HUES64 (cell line): ENCODE measurements around the gene TMCO1.
"Not testable (repeated sequence)": the region's sequence is repeated elsewhere in the genome, so short reads cannot be mapped to it uniquely, and the experiment has no call there.

ENCODE experiments used
- H3K27ac ChIP-seq: 2 replicates; pipeline ENCODE4 v1.7.0; 2013; ENCODE audit warnings: low read depth, low read length, inconsistent platforms
- H3K27me3 ChIP-seq: 2 replicates; pipeline ENCODE4 v1.6.1; 2013; ENCODE audit warnings: mild to moderate bottlenecking, low read length; ENCODE audit not compliant: insufficient read depth
- H3K36me3 ChIP-seq: 2 replicates; pipeline ENCODE4 v1.6.1; 2013; ENCODE audit warnings: mild to moderate bottlenecking, low read length; ENCODE audit not compliant: insufficient read depth
- H3K4me1 ChIP-seq: 2 replicates; pipeline ENCODE4 v1.6.1; 2013; ENCODE audit warnings: mild to moderate bottlenecking, low read length, moderate library complexity; ENCODE audit not compliant: insufficient read depth
- H3K4me3 ChIP-seq: 2 replicates; pipeline ENCODE4 v1.5.1; 2013; ENCODE audit warnings: mild to moderate bottlenecking, low read length, moderate library complexity
- H3K9ac ChIP-seq: 2 replicates; pipeline ENCODE4 v1.6.1; 2013; ENCODE audit warnings: mild to moderate bottlenecking, low read depth, low read length
- H3K9me3 ChIP-seq: 2 replicates; pipeline ENCODE4 v1.6.1; 2013; ENCODE audit warnings: low read depth, low read length; ENCODE audit not compliant: insufficient read depth
- WGBS: fragments of 150-250, 120-280 bp; methylation state at CpG from one replicate; pipeline ENCODE4 v1.1.7; 2013; ENCODE audit warnings: missing lambda C conversion rate; 5-methylcytosine and 5-hydroxymethylcytosine counted together

The TMCO1 gene

DNA sequence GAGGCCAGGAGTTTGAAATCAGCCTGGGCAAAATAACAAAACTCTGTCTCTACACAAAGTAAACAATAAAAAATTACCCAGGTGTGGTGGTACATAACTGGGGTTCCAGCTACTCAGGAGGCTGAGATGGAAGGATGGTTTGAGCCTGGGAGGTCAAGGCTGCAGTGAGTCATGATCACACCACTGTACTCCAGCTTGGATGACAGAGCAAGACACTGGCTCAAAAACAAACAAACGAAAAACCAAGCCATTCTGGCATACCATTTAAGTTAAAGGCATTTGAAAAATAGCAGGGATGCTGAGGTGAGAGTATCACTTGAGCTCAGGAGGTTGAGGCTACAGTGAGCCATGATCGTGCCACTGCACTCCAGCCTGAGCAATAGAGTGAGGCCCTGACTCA lies 65.0 kb downstream of the TMCO1 start:
- Histone ChIP-seq H3K27ac (no peak overlapping the region), H3K9me3 (no peaks in the 10 kb centered on the region), H3K27me3 (no peaks in the 10 kb centered on the region; the same call in 1 of the 2 replicates), H3K9ac (no peak overlapping the region), H3K4me3 (no peak overlapping the region), H3K36me3 (no peaks in the 10 kb centered on the region), H3K4me1 (no peaks in the 10 kb centered on the region)
- 87% methylated on average over 2 of the region's 2 CpGs for WGBS

DNA sequence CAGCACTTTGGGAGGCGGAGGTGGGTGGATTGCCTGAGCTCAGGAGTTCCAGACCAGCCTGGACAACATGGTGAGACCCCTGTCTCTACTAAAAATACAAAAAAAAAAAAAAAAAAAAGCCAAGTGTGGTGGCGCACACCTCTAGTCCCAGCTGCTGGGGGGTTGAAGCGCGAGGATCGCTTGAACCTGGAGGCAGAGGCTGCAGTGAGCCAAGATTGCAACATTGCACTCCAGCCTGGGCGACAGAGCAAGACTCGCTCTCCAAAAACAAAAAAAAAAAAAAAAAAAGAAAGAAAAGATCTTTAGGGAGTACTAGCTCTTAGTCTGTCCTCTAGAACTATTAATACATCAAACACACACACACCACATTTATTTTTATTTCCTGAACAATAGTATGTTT lies 66.7 kb downstream of the TMCO1 start:
- not testable (repeated sequence) for H3K9me3 ChIP-seq

DNA sequence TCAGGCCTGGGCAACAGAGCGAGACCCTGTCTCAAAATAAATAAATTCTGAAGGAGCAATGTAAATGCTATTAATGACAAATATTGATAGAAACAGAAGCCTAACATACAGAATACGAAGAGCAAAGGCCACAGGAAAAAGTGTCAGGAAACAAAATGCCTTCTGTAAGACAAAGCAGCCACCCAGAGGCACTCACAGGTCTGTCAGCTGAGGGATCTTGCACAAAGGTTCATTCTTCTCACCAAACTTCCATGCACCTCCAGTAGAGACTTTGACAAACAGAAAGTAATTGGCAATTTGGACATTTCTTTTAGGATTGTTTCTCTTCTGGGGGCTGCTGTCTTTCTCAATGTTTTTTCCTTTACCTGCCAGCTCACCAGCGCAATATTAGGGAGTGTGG lies 69.1 kb downstream of the TMCO1 start:
- Histone ChIP-seq H3K9ac (no peak overlapping the region), H3K9me3 (no peaks in the 10 kb centered on the region), H3K27me3 (no peaks in the 10 kb centered on the region), H3K4me1 (peaks cover 9% of the 10 kb centered on the region), H3K36me3 (peaks cover 5% of the 10 kb centered on the region), H3K27ac (no peak overlapping the region), H3K4me3 (no peak overlapping the region)
- 100% methylated on average over 2 of the region's 3 CpGs for WGBS

More for the DNA sequence above, 66.7 kb downstream of the TMCO1 start:
- not testable (repeated sequence) for H3K9ac ChIP-seq, H3K27me3 ChIP-seq, H3K36me3 ChIP-seq, H3K27ac ChIP-seq, H3K4me3 ChIP-seq, H3K4me1 ChIP-seq
- WGBS: 74% methylated on average over 5 of the region's 7 CpGs

DNA sequence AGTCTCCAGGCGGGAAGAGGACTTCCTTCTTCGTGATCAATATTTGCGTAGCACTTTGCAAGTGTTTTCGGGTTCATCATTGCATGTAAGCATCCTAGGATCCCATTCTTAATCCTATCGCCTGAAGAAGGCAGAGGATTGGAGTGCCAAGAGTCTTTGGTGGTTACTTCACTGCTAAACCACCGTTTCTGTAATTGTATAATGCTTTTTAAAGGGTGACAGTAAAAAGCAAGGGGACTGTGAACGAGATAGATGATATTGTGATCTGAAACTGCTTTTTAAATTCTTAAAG lies 70.0 kb downstream of the TMCO1 start:
- H3K36me3 ChIP-seq: peaks cover 7% of the 10 kb centered on the region
- H3K4me1 ChIP-seq: peaks cover 9% of the 10 kb centered on the region
- no peaks in the 10 kb centered on the region for H3K27me3 ChIP-seq
- 4% methylated on average over 7 of the region's 7 CpGs for WGBS
- H3K27ac ChIP-seq: peak overlapping the region; percentile 87
- peak overlapping the region; percentile 85 for H3K4me3 ChIP-seq
- H3K9ac ChIP-seq: peak overlapping the region; percentile 88; the same call in 1 of the 2 replicates
- no peaks in the 10 kb centered on the region; the same call in 1 of the 2 replicates for H3K9me3 ChIP-seq

DNA sequence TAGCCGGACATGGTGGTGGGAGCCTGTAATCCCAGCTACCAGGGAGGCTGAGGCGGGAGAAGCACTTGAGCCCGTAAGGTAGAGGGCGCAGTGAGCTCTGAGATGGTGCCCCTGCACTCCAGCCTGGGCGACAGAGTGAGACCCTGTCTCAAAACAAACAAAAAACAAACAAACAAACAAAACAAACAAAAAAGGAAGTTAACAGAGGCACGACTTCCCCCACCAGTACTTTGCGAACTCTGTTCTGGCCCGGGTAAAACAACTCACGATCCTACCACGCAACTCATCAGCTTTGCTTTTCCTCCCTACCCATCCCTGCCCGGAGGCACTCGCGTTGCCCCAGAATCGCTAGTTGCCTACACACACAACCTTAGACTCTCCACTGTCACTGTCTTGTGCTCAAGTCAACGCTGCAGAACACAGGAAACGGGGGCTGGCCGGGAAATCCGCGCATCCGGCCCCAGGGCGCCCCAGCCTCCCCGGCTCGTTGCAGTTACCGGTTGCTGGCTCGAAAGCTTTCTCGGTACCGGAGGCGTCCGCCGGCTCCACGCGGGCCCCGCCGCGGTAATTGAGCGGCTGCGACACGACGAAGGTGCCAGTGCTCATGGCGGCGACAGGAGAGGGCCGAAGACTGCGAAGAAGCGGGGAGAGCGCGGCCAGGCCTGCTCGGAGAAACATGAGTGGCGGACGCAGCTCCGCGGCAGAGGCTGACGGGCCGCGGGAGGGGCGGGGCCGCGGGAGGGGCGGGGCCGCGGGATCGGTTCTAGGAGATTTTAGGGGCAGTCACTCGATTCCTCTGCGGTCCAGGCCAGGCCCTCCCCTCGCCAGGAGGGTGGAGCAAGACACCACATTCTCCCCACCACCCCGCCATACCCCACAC lies 70.5 kb downstream of the TMCO1 start, which contains the start of gene ALDH9A1:
Gene ALDH9A1, minus strand, starts transcription at position 682 of the 880 bp plus-strand sequence. Its CDS starts 4 bp downstream, at position 678.
- peak within 1 kb of the TSS; percentile 87 for H3K27ac ChIP-seq
- no peaks in the 10 kb centered on the region; the same call in 1 of the 2 replicates for H3K9me3 ChIP-seq
- 1% methylated on average over 65 of the region's 65 CpGs for WGBS
- peak within 1 kb of the TSS; percentile 92 for H3K9ac ChIP-seq
- H3K27me3 ChIP-seq: no peaks in the 10 kb centered on the region
- peak within 1 kb of the TSS; percentile 85 for H3K4me3 ChIP-seq
- H3K36me3 ChIP-seq: peaks cover 7% of the 10 kb centered on the region
- peaks cover 9% of the 10 kb centered on the region for H3K4me1 ChIP-seq

DNA sequence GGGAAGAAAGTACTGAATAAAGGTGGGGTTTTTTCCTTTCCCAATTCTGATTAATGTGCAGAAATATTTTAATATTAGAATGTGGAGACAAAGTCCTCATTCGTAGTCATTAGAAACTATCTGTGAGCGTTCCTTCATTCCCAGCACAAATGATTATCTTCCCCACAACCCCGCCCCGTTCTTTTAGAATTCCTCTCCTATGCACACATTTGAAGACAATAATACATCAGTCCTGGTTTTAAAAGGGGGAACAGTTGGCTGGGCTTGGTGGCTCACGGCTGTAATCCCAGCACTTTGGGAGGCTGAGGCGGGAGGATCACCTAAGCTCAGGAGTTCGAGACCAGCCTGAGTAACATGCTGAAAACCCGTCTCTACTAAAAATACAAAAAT lies 71.2 kb downstream of the TMCO1 start:
- H3K9ac ChIP-seq: peak overlapping the region; percentile 92
- H3K36me3 ChIP-seq: peaks cover 7% of the 10 kb centered on the region
- H3K27ac ChIP-seq: peak overlapping the region; percentile 7; the same call in 1 of the 2 replicates
- H3K9me3 ChIP-seq: no peaks in the 10 kb centered on the region; the same call in 1 of the 2 replicates
- H3K27me3 ChIP-seq: no peaks in the 10 kb centered on the region
- 56% methylated on average over 8 of the region's 8 CpGs for WGBS
- peaks cover 9% of the 10 kb centered on the region for H3K4me1 ChIP-seq
- peak overlapping the region; percentile 85 for H3K4me3 ChIP-seq

DNA sequence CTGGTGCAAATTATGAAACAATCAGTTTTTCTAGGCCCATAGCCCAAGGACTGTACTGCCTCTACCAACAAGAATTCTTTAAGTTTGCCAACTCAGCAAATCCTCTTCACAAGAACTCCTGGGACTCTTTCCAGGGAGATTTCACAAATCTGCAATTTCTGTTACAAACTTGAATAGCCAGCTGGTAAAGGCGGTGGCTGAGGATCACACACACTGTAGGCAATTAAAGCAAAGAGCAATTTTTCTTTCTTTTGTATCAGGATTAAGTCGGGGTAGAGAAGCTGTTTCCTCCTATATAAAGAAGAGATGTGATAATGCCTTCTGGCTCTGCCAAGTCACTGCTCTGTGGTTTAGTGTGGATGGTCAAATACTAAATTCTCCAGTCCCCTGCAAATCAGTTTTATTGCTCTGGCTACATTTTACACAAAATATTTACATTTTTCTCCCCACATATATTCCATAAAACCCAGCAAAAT lies 72.0 kb downstream of the TMCO1 start:
- peaks cover 7% of the 10 kb centered on the region for H3K36me3 ChIP-seq
- H3K27me3 ChIP-seq: no peaks in the 10 kb centered on the region
- H3K27ac ChIP-seq: no peak overlapping the region
- H3K9ac ChIP-seq: no peak overlapping the region
- H3K9me3 ChIP-seq: no peaks in the 10 kb centered on the region; the same call in 1 of the 2 replicates
- peak overlapping the region; percentile 85; the same call in 1 of the 2 replicates for H3K4me3 ChIP-seq
- peaks cover 9% of the 10 kb centered on the region for H3K4me1 ChIP-seq
- WGBS: 83% methylated on average over 1 of the region's 2 CpGs

DNA sequence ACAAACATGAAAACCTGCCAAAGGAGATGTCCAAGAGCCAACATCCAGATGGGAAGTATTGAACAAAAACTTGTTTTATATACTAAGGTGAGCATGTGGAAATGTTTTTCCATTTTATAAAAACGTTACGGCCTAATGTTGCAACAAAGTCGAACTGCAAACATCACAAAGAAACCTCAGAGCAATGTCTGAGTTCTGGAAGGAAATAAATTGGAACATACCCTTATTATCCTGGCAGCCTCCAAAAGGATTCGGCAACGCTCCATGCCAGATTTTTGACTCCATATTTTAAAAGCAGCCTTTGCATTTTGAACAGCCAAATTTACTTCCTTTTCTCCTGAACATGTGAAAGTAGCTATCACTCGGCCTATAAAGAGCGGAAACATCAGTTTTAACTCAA lies 73.6 kb downstream of the TMCO1 start:
- 98% methylated on average over 7 of the region's 7 CpGs for WGBS
- no peak overlapping the region for H3K4me3 ChIP-seq
- peaks cover 17% of the 10 kb centered on the region for H3K36me3 ChIP-seq
- peaks cover 9% of the 10 kb centered on the region for H3K4me1 ChIP-seq
- H3K27me3 ChIP-seq: no peaks in the 10 kb centered on the region
- H3K9me3 ChIP-seq: peaks cover 5% of the 10 kb centered on the region
- H3K27ac ChIP-seq: no peak overlapping the region
- no peak overlapping the region for H3K9ac ChIP-seq

DNA sequence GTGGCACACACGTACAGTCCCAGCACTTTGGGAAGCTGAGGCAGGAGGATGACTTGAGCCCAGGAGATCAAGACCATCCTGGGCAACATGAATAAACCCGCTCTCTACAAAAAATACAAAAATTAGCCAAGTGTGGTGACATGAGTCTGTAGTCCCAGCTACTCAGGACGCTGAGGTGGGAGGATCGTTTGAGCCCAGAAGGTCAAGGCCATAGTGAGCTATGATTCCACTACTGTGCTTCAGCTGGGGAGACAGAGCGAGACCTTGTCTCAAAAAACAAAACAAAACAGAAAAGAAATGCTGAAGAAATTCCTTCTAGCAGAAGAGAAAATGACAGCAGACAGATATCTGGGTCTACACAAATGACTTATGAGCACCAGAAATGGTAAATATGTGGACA lies 80.6 kb downstream of the TMCO1 start:
- no peak overlapping the region for H3K27ac ChIP-seq
- peaks cover 46% of the 10 kb centered on the region for H3K36me3 ChIP-seq
- H3K9me3 ChIP-seq: peaks cover 6% of the 10 kb centered on the region; the same call in 1 of the 2 replicates
- 94% methylated on average over 5 of the region's 5 CpGs for WGBS
- no peak overlapping the region for H3K4me3 ChIP-seq
- no peaks in the 10 kb centered on the region for H3K27me3 ChIP-seq
- H3K4me1 ChIP-seq: no peaks in the 10 kb centered on the region
- no peak overlapping the region for H3K9ac ChIP-seq

DNA sequence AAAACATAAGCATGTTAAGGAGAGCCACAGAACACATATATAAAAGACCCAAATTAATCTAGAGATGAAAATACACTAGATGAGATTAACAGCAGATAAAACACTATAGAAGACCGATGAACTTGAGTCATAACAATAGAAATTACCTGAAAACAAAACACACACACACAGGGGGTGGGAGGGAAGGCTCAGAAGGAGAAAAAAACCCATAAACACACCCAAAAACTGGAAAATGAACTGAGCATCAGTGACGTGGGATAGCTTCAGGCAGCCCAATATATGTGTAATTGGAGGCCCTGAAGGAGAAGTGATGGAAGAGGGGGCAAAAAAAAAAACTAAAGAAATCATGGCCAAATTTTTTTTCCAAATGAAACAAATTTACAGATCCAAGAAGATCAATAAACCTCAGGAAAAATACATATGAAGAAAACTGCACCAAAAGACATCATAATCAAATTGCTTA lies 81.7 kb downstream of the TMCO1 start:
- 100% methylated on average over 1 of the region's 2 CpGs for WGBS
- Histone ChIP-seq H3K9me3 (peaks cover 6% of the 10 kb centered on the region; the same call in 1 of the 2 replicates), H3K27ac (no peak overlapping the region), H3K4me3 (no peak overlapping the region), H3K4me1 (no peaks in the 10 kb centered on the region), H3K9ac (no peak overlapping the region), H3K27me3 (no peaks in the 10 kb centered on the region), H3K36me3 (peaks cover 56% of the 10 kb centered on the region)

DNA sequence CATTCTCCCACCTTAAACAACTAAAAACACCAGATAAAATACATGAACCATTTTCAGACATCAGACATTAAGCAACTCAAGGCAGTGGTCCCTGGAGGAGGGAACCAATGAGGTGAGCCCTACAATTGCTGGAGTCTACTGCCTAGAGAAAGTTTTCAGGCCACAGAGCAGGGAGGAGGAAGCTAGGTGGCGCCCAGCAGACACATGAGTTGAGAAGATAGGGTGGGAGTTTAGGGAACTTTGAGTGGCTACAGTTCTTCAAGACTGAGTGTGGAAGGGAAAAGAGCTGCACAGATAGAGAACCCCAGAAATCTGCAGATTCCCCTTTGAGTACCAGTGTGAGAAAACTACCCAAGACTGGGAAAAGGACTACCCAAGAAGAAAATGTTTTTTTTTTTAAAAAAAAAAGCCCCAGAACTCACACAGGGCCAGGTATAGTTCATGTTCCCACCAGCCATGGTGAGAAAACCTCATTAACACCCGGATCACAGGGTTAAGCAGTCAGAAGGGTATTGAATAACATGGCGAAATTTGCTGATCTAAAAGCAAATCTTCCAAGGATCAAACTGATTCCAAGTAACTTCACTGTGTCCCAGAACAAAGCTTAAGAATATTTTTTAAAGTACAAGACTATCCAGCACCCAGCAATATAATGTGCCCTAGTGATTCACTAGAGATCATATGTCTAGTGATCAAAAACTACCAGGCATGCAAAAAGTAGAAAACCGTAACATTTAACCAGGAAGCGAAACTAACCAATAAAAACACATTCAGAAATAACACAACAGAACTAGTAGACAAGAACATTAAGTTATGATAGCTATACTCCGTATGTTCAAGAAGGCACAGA lies 82.3 kb downstream of the TMCO1 start:
- peaks cover 62% of the 10 kb centered on the region for H3K36me3 ChIP-seq
- H3K4me3 ChIP-seq: no peak overlapping the region
- WGBS: 80% methylated on average over 5 of the region's 6 CpGs
- H3K4me1 ChIP-seq: no peaks in the 10 kb centered on the region
- H3K27ac ChIP-seq: no peak overlapping the region
- no peak overlapping the region for H3K9ac ChIP-seq
- H3K9me3 ChIP-seq: peaks cover 6% of the 10 kb centered on the region; the same call in 1 of the 2 replicates
- no peaks in the 10 kb centered on the region for H3K27me3 ChIP-seq
